Activated CD8-positive, alpha-beta memory T cell treated with anti-CD3 and anti-CD28 coated beads for 1 hour (primary cell): ENCODE data around the gene BEAN1.
A peak's percentile ranks its signal among the peaks of the same experiment; 100 is the strongest.

ENCODE experiments used
- DNase-seq, 2 donors: peaks; one replicate each; pipeline ENCODE4 v3.0.0-alpha.2; 2020; ENCODE audit warnings: low read depth in 1 of 2; ENCODE audit errors: extremely low read depth in 1 of 2

The BEAN1 gene

DNA sequence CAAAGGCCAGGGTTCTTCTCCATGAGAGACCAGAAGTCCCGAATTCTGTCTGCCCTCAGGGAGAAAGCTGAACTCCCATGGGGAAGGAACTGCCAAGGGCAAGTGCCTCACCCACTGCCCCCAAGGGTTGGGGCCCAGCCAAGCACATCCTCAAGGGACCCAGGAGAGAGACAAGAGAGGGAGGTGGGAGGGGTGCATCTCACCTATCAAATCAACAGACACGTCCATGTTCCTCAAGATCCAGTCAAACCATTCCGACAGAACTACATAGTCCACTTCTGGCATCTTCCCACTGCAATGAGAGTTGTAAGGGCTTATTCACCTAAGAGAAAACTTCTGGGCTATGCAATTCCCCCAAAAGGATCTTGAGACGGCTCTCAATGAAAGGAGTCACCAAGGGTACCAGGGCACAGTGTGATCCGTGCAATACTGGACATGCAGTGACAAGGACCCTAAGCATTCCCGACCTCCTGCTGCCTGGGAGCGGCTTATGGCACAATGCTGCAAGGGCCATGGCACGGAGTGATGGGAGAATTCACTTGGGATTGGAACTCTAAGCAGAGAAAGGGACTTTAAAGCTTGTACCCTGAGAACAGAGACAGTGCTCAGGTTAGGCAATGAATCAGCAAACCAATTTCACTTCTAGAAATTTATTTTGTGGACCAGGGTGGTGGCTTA lies 90.6 kb downstream of the BEAN1 start:
- DNase-seq, result no peak

- no peak for DNase-seq
Observed at GRCh38 chr16:66519482-66520373, 92.6 kb downstream of the BEAN1 start.

DNA sequence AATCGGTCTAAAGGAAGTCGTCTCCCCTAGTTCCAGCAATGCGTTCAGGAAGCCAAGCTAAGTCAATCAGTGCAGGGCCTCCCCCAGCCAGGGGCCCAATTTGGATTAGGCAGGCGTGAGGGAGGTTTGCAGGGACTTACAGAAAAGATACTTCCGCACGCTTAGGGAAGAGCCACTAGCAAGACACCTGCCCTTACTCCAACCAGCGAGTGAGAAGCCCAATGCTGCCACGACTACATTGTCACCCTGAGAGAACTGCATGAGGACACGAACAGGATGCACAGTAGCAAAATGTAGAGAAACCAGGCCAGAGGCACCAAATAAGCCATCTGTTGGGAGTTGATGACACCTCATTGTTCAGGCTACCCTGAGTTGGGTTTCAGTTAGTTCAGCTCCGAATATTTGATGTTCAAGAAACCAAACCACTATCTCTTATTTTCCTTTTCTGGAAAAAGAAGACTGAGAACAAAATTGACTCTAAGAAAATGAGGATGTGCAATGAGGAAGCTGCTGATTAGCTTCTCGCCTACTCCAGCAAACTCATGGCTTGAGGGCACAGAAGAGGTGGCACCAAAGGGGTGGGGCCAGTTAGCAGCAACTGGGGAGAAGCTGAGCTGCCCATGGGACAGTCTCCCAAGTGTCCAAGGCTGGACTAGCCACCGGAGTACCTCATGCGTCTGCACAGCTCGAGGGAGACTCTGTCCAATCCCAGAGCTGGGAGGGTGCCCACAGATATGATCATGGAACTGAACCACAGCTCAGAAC lies 93.5 kb downstream of the BEAN1 start:
- DNase-seq, result no peak

- no peak for DNase-seq
Observed at GRCh38 chr16:66521252-66521713, 94.2 kb downstream of the BEAN1 start.

GRCh38 chr16:66521951-66522771 lies 95.1 kb downstream of the BEAN1 start:
- DNase-seq, result peak; percentile 79 to 81

GRCh38 chr16:66522816-66523590 lies 95.9 kb downstream of the BEAN1 start:
- no peak for DNase-seq

GRCh38 chr16:66523861-66524354 lies 96.8 kb downstream of the BEAN1 start:
- DNase-seq, result no peak

DNA sequence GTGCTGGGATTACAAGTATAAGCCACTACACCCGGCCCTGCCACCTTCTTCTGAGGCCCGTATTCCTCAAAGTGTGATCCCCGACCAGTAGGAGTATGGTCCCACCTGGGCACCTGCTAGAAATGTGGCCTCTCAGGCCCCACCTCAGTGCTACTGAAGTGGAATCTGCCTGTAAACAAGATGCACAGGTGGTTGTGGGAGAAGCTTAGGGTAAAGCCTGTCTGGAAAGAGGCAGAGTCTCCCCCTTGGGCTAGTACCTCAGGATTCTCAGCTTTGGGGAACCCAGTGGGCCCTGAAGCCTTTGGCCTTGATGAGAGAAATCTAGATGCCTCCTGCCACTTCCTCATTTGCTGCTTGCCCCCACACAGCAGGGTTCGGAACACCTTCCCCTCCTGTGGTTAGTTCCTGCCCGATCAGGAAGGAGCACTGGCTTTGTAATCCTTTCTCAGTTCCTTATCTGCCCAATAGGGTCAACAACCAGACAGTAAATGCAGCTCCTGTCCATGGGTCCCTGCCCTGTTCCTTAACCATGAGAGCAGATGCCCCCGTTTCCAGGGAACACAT lies 97.6 kb downstream of the BEAN1 start:
- DNase-seq, result no peak

- no peak for DNase-seq
Observed at GRCh38 chr16:66525396-66526180, 98.5 kb downstream of the BEAN1 start.

DNA sequence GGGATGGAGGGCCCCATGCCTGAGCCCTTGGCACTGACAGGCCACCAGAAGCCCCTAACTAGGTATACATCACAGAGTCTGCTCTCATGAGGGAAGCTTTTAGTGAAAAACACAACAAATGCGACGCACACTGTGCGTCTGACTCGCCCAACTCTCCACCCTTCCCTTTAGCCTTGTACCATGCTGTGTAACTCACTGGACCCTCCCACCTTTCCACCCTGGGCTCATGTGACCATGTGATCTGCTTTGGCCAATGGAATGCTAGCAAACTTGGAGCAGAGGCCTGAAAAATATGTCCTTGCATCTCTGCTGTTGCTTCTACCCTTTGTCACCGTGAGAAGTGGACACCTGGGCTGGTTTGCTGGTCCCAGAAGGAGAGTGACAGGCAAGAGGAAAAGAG lies 101.2 kb downstream of the BEAN1 start:
- DNase-seq, result no peak

DNA sequence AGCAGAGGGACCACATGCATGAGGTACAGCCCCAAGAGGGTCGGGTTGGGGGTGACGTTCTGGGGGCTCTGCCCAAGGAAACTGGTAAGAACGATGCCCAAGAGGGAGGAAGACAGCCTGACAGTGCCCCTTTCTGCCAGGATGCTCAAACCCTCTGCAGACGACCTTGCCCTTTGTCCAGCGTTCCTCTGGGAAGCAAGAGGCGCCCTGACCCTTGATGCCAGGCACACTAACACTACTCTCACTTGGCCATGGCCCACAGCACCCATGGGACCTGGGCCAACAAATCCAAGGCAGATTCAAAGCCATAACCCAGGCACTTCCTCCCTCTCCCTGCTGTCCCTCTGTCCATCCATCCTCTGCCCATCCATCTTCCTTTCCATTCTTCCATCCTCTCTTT lies 102.4 kb downstream of the BEAN1 start:
- DNase-seq, result no peak
